CD14-positive monocyte (primary cell): ENCODE results near the gene PNO1. TPM values are rescaled to one million over a fixed set of nuclear protein-coding genes. Genes with fewer than 3 reads are reported as not detected.
A peak's percentile ranks its signal among the peaks of the same experiment; 100 is the strongest.

ENCODE experiments used
- DNase-seq, 3 donors: peaks; one replicate each; pipeline ENCODE4 v3.0.0-alpha.2; 2011 to 2022
- H2AFZ ChIP-seq: 2 replicates; pipeline ENCODE4 v1.6.0; 2012; ENCODE audit warnings: mild to moderate bottlenecking, low read depth, low read length, inconsistent platforms; ENCODE audit not compliant: insufficient read depth, poor library complexity, severe bottlenecking
- H3K27ac ChIP-seq, 2 donors: 1 replicate in 1 of 2; 2 replicates in 1 of 2; pipeline ENCODE4 v1.5.1; 2012 to 2013; ENCODE audit warnings: low read length in 2 of 2, control low read depth in 1 of 2, inconsistent platforms in 1 of 2, low read depth in 1 of 2, mild to moderate bottlenecking in 1 of 2
- H3K27me3 ChIP-seq, 2 donors: one replicate each; pipeline versions ENCODE4 v1.6.0 to v1.6.1; 2011 to 2013; ENCODE audit warnings: low read length in 2 of 2; ENCODE audit not compliant: control insufficient read depth in 2 of 2, insufficient read depth in 2 of 2
- H3K36me3 ChIP-seq, 2 donors: replicated peaks in 1 of 2; 1 replicate in 1 of 2; 2 replicates in 1 of 2; pipeline versions ENCODE4 v1.5.1 to v1.6.1; 2012 to 2013; ENCODE audit warnings: low read length in 2 of 2, control low read depth in 1 of 2, inconsistent platforms in 1 of 2, mild to moderate bottlenecking in 1 of 2; ENCODE audit not compliant: insufficient read depth in 2 of 2, control insufficient read depth in 1 of 2
- H3K4me1 ChIP-seq, 2 donors: 1 replicate in 1 of 2; 2 replicates in 1 of 2; pipeline versions ENCODE4 v1.5.1 to v1.6.1; 2012 to 2013; ENCODE audit warnings: low read length in 2 of 2, control low read depth in 1 of 2, inconsistent platforms in 1 of 2, mild to moderate bottlenecking in 1 of 2, moderate library complexity in 1 of 2; ENCODE audit not compliant: insufficient read depth in 2 of 2, control insufficient read depth in 1 of 2
- H3K4me2 ChIP-seq: replicated peaks from 2 replicates; pipeline ENCODE3; 2012; ENCODE audit warnings: low read length, moderate library complexity, mild to moderate bottlenecking; ENCODE audit not compliant: poor library complexity, severe bottlenecking; ENCODE audit errors: extremely low read depth
- H3K4me3 ChIP-seq, 3 experiments: fragments of 200-600 bp in 1 of 3; sonication (generic) in 1 of 3; replicated peaks in 1 of 3; 1 replicate in 2 of 3; 2 replicates in 1 of 3; pipeline ENCODE4 v1.5.1; 2011 to 2013; ENCODE audit warnings: low read length in 3 of 3, mild to moderate bottlenecking in 3 of 3, control low read depth in 2 of 3, low read depth in 2 of 3, inconsistent platforms in 1 of 3, moderate library complexity in 1 of 3
- H3K79me2 ChIP-seq: 2 replicates; pipeline ENCODE4 v1.6.0; 2012; ENCODE audit warnings: mild to moderate bottlenecking, control low read depth, inconsistent platforms, low read length, moderate library complexity; ENCODE audit not compliant: insufficient read depth
- H3K9ac ChIP-seq: 2 replicates; pipeline ENCODE4 v1.6.0; 2017; ENCODE audit warnings: low read length, mild to moderate bottlenecking; ENCODE audit not compliant: insufficient read depth, poor library complexity, severe bottlenecking
- H3K9me3 ChIP-seq, 2 donors: replicated peaks in 1 of 2; 1 replicate in 1 of 2; 2 replicates in 1 of 2; pipeline versions ENCODE4 v1.5.1 to v1.6.1; 2012 to 2013; ENCODE audit warnings: low read length in 2 of 2, control low read depth in 1 of 2; ENCODE audit not compliant: control insufficient read depth in 1 of 2, insufficient read depth in 1 of 2
- H4K20me1 ChIP-seq: 2 replicates; pipeline ENCODE4 v1.6.0; 2012; ENCODE audit warnings: mild to moderate bottlenecking, low read length, control low read depth, moderate library complexity; ENCODE audit not compliant: insufficient read depth
- H3K27ac Mint-ChIP-seq, 7 donors: one replicate each; pipeline ENCODE4 v1.8.0; 2020; ENCODE audit warnings: mild to moderate bottlenecking in 7 of 7, mixed read lengths in 7 of 7, moderate library complexity in 6 of 7, inconsistent platforms in 2 of 7
- H3K27me3 Mint-ChIP-seq, 3 donors: one replicate each; pipeline ENCODE4 v1.8.0; 2021 to 2022; ENCODE audit warnings: low read depth in 3 of 3, mild to moderate bottlenecking in 3 of 3, mixed read lengths in 3 of 3, moderate library complexity in 3 of 3, inconsistent platforms in 1 of 3
- H3K36me3 Mint-ChIP-seq, 2 donors: one replicate each; pipeline ENCODE4 v1.8.0; 2020; ENCODE audit warnings: mixed read lengths in 2 of 2, inconsistent platforms in 1 of 2, mild to moderate bottlenecking in 1 of 2
- H3K4me1 Mint-ChIP-seq: one replicate; pipeline ENCODE4 v1.8.0; 2020; ENCODE audit warnings: mild to moderate bottlenecking, mixed read lengths
- H3K4me3 Mint-ChIP-seq, 2 donors: one replicate each; pipeline ENCODE4 v1.8.0; 2020; ENCODE audit warnings: mild to moderate bottlenecking in 2 of 2, mixed read lengths in 2 of 2, moderate library complexity in 1 of 2
- H3K9me3 Mint-ChIP-seq, 7 donors: one replicate each; pipeline ENCODE4 v1.8.0; 2020 to 2022; ENCODE audit warnings: mixed read lengths in 7 of 7, mild to moderate bottlenecking in 6 of 7, moderate library complexity in 6 of 7, inconsistent platforms in 2 of 7
- WGBS: methylation state at CpG from one replicate; pipeline ENCODE4 v1.1.5; 2013; ENCODE audit warnings: missing lambda C conversion rate; ENCODE audit not compliant: insufficient coverage; 5-methylcytosine and 5-hydroxymethylcytosine counted together
- intact Hi-C, 2 donors: fragments of 100-400 bp; cut with micrococcal nuclease; formaldehyde crosslinking; loops; one replicate each; pipeline versions ENCODE4 v1.15.0 to v1.15.1; 2023
- polyA plus RNA-seq, 3 donors: library from polyadenylated mRNA; depleted of rRNA in 1 of 3; unstranded in 2 of 3; stranded (reverse) in 1 of 3; fragments of 300-500 nt in 2 of 3; fragments of >200 nt in 1 of 3; fragmentation: Illumina TruSeq in 2 of 3; gene quantifications; 1 replicate in 2 of 3; 2 replicates in 1 of 3; pipeline ENCODE4 v1.2.3, GENCODE V29; 2012 to 2021
- TF ChIP-seq, protein P1 (sequence below): fragments of 200-600 bp; IDR thresholded peaks from one replicate; pipeline ENCODE4 v1.8.0; 2022; ENCODE audit warnings: antibody characterized with exemption, mild to moderate bottlenecking

The PNO1 gene
- polyA plus RNA-seq, 3 donors = 4.7 to 14.0 (median 10.8) TPM

DNA sequence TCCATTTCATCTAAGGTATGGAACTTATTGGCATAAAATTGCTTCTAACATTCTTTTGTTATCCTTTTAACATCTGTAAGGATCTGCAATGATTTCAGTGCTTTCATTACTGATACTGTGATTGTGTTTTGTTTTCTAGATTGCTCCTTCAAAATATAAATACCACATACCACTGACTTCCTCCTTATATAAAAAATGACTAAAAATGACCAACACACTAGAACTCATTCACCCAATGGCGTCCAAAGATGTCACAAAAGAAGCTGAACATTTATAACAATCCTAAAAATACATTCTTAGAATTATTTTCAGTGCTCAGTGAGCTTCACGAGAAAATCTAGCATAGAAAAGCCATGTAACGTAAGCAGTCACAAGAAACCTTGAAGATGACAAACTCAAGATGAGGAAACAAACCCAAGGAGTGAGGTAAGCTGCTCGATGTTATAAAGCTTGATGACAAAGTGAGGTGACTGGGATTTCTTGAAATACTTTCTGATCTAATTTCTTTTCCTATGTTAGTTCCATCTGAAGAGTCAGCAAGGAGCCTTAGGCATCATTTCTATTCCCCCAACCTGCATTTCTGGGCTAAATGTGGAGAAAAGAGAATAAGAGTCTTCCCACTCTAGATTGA is 42.6 kb downstream of the PNO1 start:
- peak overlapping the region; percentile 65 to 96 (median 82) for H3K27ac Mint-ChIP-seq
- peaks cover 6 to 12% of the 10 kb centered on the region in 2 donors for H3K4me1 ChIP-seq
- no peaks in the 10 kb centered on the region for H3K9me3 Mint-ChIP-seq
- no peak overlapping the region for H2AFZ ChIP-seq
- no peak overlapping the region for H3K4me3 ChIP-seq
- TF ChIP-seq, protein P1, sequence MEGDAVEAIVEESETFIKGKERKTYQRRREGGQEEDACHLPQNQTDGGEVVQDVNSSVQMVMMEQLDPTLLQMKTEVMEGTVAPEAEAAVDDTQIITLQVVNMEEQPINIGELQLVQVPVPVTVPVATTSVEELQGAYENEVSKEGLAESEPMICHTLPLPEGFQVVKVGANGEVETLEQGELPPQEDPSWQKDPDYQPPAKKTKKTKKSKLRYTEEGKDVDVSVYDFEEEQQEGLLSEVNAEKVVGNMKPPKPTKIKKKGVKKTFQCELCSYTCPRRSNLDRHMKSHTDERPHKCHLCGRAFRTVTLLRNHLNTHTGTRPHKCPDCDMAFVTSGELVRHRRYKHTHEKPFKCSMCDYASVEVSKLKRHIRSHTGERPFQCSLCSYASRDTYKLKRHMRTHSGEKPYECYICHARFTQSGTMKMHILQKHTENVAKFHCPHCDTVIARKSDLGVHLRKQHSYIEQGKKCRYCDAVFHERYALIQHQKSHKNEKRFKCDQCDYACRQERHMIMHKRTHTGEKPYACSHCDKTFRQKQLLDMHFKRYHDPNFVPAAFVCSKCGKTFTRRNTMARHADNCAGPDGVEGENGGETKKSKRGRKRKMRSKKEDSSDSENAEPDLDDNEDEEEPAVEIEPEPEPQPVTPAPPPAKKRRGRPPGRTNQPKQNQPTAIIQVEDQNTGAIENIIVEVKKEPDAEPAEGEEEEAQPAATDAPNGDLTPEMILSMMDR = no peak
- H4K20me1 ChIP-seq = peaks cover 97% of the 10 kb centered on the region
- H3K4me3 Mint-ChIP-seq = no peak overlapping the region
- no peaks in the 10 kb centered on the region for H3K9me3 ChIP-seq
- 88% methylated on average over 1 of the region's 4 CpGs for WGBS
- peaks cover 6 to 16% of the 10 kb centered on the region in 2 donors for H3K36me3 Mint-ChIP-seq
- no peaks in the 10 kb centered on the region for H3K27me3 ChIP-seq
- no peak overlapping the region for H3K9ac ChIP-seq
- no peak overlapping the region for H3K4me2 ChIP-seq
- H3K36me3 ChIP-seq = peaks cover 2 to 4% of the 10 kb centered on the region in 2 donors
- DNase-seq = peak; percentile 41 to 65 (median 54)
- peaks cover 96% of the 10 kb centered on the region for H3K79me2 ChIP-seq
- no peaks in the 10 kb centered on the region for H3K27me3 Mint-ChIP-seq
- H3K4me1 Mint-ChIP-seq = peaks cover 29% of the 10 kb centered on the region
- H3K27ac ChIP-seq = peak overlapping the region in 1 of 2 donors; percentile 72
- intact Hi-C loops = no loop called here

DNA sequence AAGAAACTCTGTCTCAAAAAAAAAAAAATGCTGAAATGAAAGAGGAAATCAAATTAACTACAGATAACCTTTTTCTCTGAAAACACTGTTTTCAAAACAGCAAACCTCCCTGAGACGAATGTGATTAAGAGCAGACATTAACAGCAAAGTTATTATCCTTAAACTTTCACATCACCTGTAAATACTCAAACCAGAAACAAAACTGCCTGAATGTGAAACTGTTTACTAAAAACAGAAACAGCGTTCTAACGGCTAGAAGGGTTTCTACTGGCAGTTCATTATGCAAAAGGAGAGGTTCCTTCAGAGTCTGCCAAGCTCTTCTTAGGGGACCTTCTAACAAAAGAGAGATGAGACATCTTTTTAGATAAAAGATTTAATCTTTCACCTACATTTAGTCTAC is 45.9 kb downstream of the PNO1 start:
- peaks cover 38% of the 10 kb centered on the region for H3K4me1 Mint-ChIP-seq
- intact Hi-C loops = no loop called here
- no CpG with 5 or more reads among the region's 3 CpGs for WGBS
- Histone ChIP-seq H3K9ac (no peak overlapping the region), H3K79me2 (peaks cover 100% of the 10 kb centered on the region), H2AFZ (no peak overlapping the region), H3K36me3 (peaks cover 4 to 16% of the 10 kb centered on the region in 2 donors), H3K4me1 (peaks cover 10 to 21% of the 10 kb centered on the region in 2 donors), H3K4me3 (no peak overlapping the region), H3K27ac (peak overlapping the region in 1 of 2 donors; percentile 59), H3K27me3 (no peaks in the 10 kb centered on the region), H4K20me1 (peaks cover 100% of the 10 kb centered on the region), H3K9me3 (no peaks in the 10 kb centered on the region), H3K4me2 (no peak overlapping the region)
- TF ChIP-seq, protein P1 = no peak
- peak overlapping the region; percentile 1 to 48 for H3K4me3 Mint-ChIP-seq
- peaks cover 14 to 26% of the 10 kb centered on the region in 2 donors for H3K36me3 Mint-ChIP-seq
- H3K27ac Mint-ChIP-seq = peak overlapping the region in 6 of 7 donors; percentile 3 to 88 (median 54)
- no peak for DNase-seq
- peaks cover 0 to 2% (median 0%) of the 10 kb centered on the region in 7 donors for H3K9me3 Mint-ChIP-seq
- H3K27me3 Mint-ChIP-seq = no peaks in the 10 kb centered on the region
